H1 (cell line): ENCODE measurements around the gene SAMD4A. TPM values are rescaled to one million over a fixed set of nuclear protein-coding genes. Genes with fewer than 3 reads are reported as not detected.

ENCODE experiments used
- CTCF ChIA-PET: fragments of 300-600 bp; sonication (Branson Sonifier 250); formaldehyde crosslinking; loops from one replicate; lab custom pipeline; 2021; ENCODE audit not compliant: partially characterized antibody; lab: Charles Lee
- POLR2A ChIA-PET: fragments of 300-600 bp; sonication (Branson Sonifier 250); formaldehyde crosslinking; loops from one replicate; lab custom pipeline; 2021; ENCODE audit warnings: inconsistent platforms; ENCODE audit not compliant: partially characterized antibody; lab: Charles Lee
- DNase-seq, 2 experiments: peaks; one replicate each; pipeline versions ENCODE4 v3.0.0 to v3.0.0-alpha.2; 2010 to 2022; ENCODE audit warnings: low spot score in 2 of 2, low read depth in 1 of 2, mixed read lengths in 1 of 2
- FAIRE-seq: peaks from 2 replicates; lab custom pipeline; 2011; peaks lifted over from hg19 to GRCh38; lab: Jason Lieb, UNC
- H2AFZ ChIP-seq: 2 replicates; pipeline ENCODE4 v1.8.1; 2012; ENCODE audit warnings: low read length, inconsistent platforms
- H2AK5ac ChIP-seq: 2 replicates; pipeline ENCODE4 v1.6.1; 2013; ENCODE audit warnings: low read depth, low read length
- H2BK120ac ChIP-seq: replicated peaks from 2 replicates; pipeline ENCODE3; 2013; ENCODE audit warnings: low read depth, low read length, inconsistent platforms
- H2BK12ac ChIP-seq: 2 replicates; pipeline ENCODE4 v1.6.1; 2013; ENCODE audit warnings: low read depth, low read length
- H2BK15ac ChIP-seq: 2 replicates; pipeline ENCODE4 v1.6.1; 2013; ENCODE audit warnings: low read length
- H2BK20ac ChIP-seq: 2 replicates; pipeline ENCODE4 v1.6.1; 2013; ENCODE audit warnings: low read length
- H2BK5ac ChIP-seq: 2 replicates; pipeline ENCODE4 v1.6.1; 2013; ENCODE audit warnings: low read depth, low read length
- H3K14ac ChIP-seq: 2 replicates; pipeline ENCODE4 v1.6.1; 2013; ENCODE audit warnings: inconsistent platforms; ENCODE audit not compliant: insufficient read length
- H3K18ac ChIP-seq: 2 replicates; pipeline ENCODE4 v1.6.1; 2013; ENCODE audit warnings: low read length; ENCODE audit errors: extremely low read depth
- H3K23ac ChIP-seq: 2 replicates; pipeline ENCODE4 v1.6.1; 2013; ENCODE audit warnings: inconsistent platforms; ENCODE audit not compliant: insufficient read length
- H3K23me2 ChIP-seq: 2 replicates; pipeline ENCODE4 v1.6.1; 2013; ENCODE audit warnings: low read depth, low read length
- H3K27ac ChIP-seq: 2 replicates; pipeline ENCODE4 v1.6.1; 2011; ENCODE audit warnings: low read depth, low read length, inconsistent platforms
- H3K27me3 ChIP-seq, 4 experiments: replicated peaks in 1 of 4; 1 replicate in 1 of 4; 2 replicates in 3 of 4; pipeline versions ENCODE4 v1.6.1 to v1.8.1; 2011 to 2013; ENCODE audit warnings: low read length in 3 of 4, mild to moderate bottlenecking in 3 of 4, inconsistent platforms in 2 of 4, mixed read lengths in 2 of 4, moderate library complexity in 1 of 4; ENCODE audit not compliant: control insufficient read depth in 3 of 4, insufficient read depth in 3 of 4; ENCODE audit errors: extremely low read depth in 1 of 4
- H3K36me3 ChIP-seq, 4 experiments: 2 replicates each; pipeline versions ENCODE4 v1.6.1 to v1.8.1; 2011 to 2013; ENCODE audit warnings: mild to moderate bottlenecking in 4 of 4, low read length in 3 of 4, moderate library complexity in 2 of 4, control low read depth in 1 of 4, inconsistent platforms in 1 of 4; ENCODE audit not compliant: insufficient read depth in 4 of 4, control insufficient read depth in 2 of 4
- H3K4ac ChIP-seq: replicated peaks from 2 replicates; pipeline ENCODE3; 2013; ENCODE audit warnings: low read length, low read depth, mixed read lengths, inconsistent platforms; ENCODE audit not compliant: insufficient read length
- H3K4me1 ChIP-seq, 4 experiments: replicated peaks in 1 of 4; 1 replicate in 1 of 4; 2 replicates in 3 of 4; pipeline versions ENCODE4 v1.6.1 to v1.8.1; 2011 to 2013; ENCODE audit warnings: low read length in 3 of 4, inconsistent platforms in 2 of 4, mixed read lengths in 1 of 4; ENCODE audit not compliant: insufficient read depth in 4 of 4, control insufficient read depth in 3 of 4
- H3K4me2 ChIP-seq, 2 experiments: 2 replicates each; pipeline versions ENCODE4 v1.6.1 to v1.8.1; 2011 to 2013; ENCODE audit warnings: low read depth in 2 of 2, low read length in 2 of 2, control low read depth in 1 of 2, inconsistent platforms in 1 of 2, mild to moderate bottlenecking in 1 of 2; ENCODE audit not compliant: insufficient read depth in 1 of 2
- H3K4me3 ChIP-seq, 4 experiments: fragments of 200-600, 300-600 bp in 1 of 4; sonication (generic), shearing (Covaris generic), sonication (Bioruptor Twin) in 1 of 4; 2 replicates each; pipeline versions ENCODE4 v1.5.1 to v1.8.1; 2011 to 2016; ENCODE audit warnings: low read length in 4 of 4, low read depth in 3 of 4, control low read depth in 2 of 4, inconsistent platforms in 2 of 4, mild to moderate bottlenecking in 2 of 4, mixed read lengths in 1 of 4, moderate library complexity in 1 of 4; ENCODE audit not compliant: insufficient read depth in 2 of 4; ENCODE audit errors: extremely low read depth in 1 of 4
- H3K56ac ChIP-seq: replicated peaks from 2 replicates; pipeline ENCODE3; 2013; ENCODE audit warnings: low read depth, mild to moderate bottlenecking, mixed read lengths, low read length, inconsistent platforms; ENCODE audit not compliant: insufficient read length
- H3K79me1 ChIP-seq: 2 replicates; pipeline ENCODE4 v1.6.1; 2013; ENCODE audit warnings: low read depth, low read length, control low read depth
- H3K79me2 ChIP-seq, 2 experiments: 2 replicates each; pipeline versions ENCODE4 v1.6.1 to v1.8.1; 2012 to 2013; ENCODE audit warnings: low read length in 2 of 2, mild to moderate bottlenecking in 2 of 2, inconsistent platforms in 1 of 2; ENCODE audit not compliant: insufficient read depth in 2 of 2, control insufficient read depth in 1 of 2
- H3K9ac ChIP-seq, 4 experiments: replicated peaks in 1 of 4; 1 replicate in 1 of 4; 2 replicates in 3 of 4; pipeline versions ENCODE4 v1.6.1 to v1.8.1; 2011 to 2013; ENCODE audit warnings: low read depth in 3 of 4, low read length in 3 of 4, control low read depth in 2 of 4, mild to moderate bottlenecking in 2 of 4, moderate library complexity in 2 of 4, inconsistent platforms in 1 of 4; ENCODE audit errors: extremely low read depth in 1 of 4
- H3K9me3 ChIP-seq, 2 experiments: 2 replicates each; pipeline versions ENCODE4 v1.6.1 to v1.8.1; 2012 to 2013; ENCODE audit warnings: mild to moderate bottlenecking in 2 of 2, moderate library complexity in 2 of 2, control low read depth in 1 of 2, inconsistent platforms in 1 of 2, low read depth in 1 of 2, low read length in 1 of 2, mixed read lengths in 1 of 2; ENCODE audit not compliant: insufficient read depth in 2 of 2
- H4K20me1 ChIP-seq, 2 experiments: replicated peaks in 1 of 2; 2 replicates each; pipeline versions ENCODE3 to v1.8.1; 2011 to 2013; ENCODE audit warnings: inconsistent platforms in 2 of 2, low read length in 2 of 2, mild to moderate bottlenecking in 1 of 2; ENCODE audit not compliant: insufficient read depth in 2 of 2, control insufficient read depth in 1 of 2
- H4K5ac ChIP-seq: 2 replicates; pipeline ENCODE4 v1.6.1; 2013; ENCODE audit warnings: low read length, low read depth, mixed read lengths, inconsistent platforms; ENCODE audit not compliant: insufficient read length
- H4K8ac ChIP-seq: 2 replicates; pipeline ENCODE4 v1.8.0; 2013; ENCODE audit warnings: mild to moderate bottlenecking, moderate library complexity, low read length, inconsistent platforms; ENCODE audit not compliant: insufficient read depth; ENCODE audit errors: extremely low read depth
- H4K91ac ChIP-seq: replicated peaks from 2 replicates; pipeline ENCODE3; 2013; ENCODE audit warnings: low read length, mixed read lengths, inconsistent platforms; ENCODE audit not compliant: insufficient read length
- CTCF ChIP-seq, 3 experiments: IDR thresholded peaks; 1 replicate in 2 of 3; 2 replicates in 1 of 3; pipeline versions ENCODE4 v1.5.1 to v1.6.1; 2011; ENCODE audit warnings: low read length in 3 of 3, mild to moderate bottlenecking in 3 of 3, inconsistent platforms in 2 of 3, low read depth in 1 of 3, moderate library complexity in 1 of 3; ENCODE audit not compliant: insufficient read depth in 1 of 3; ENCODE audit errors: control extremely low read depth in 1 of 3
- JUN ChIP-seq: IDR thresholded peaks from 2 replicates; pipeline ENCODE4 v1.6.1; 2011; ENCODE audit warnings: low read depth, mild to moderate bottlenecking, improper control_type of control experiment, low read length
- POLR2A ChIP-seq, 2 experiments: IDR thresholded peaks; 1 replicate in 1 of 2; 2 replicates in 1 of 2; pipeline ENCODE4 v1.6.1; 2011; ENCODE audit warnings: low read depth in 2 of 2, low read length in 2 of 2, mild to moderate bottlenecking in 2 of 2; ENCODE audit errors: control extremely low read depth in 1 of 2
- RAD21 ChIP-seq, 2 experiments: IDR thresholded peaks in 1 of 2; conservative IDR thresholded peaks in 1 of 2; 2 replicates each; pipeline ENCODE4 v1.6.1; 2011; ENCODE audit warnings: low read depth in 2 of 2, low read length in 2 of 2, improper control_type of control experiment in 1 of 2, inconsistent platforms in 1 of 2, mild to moderate bottlenecking in 1 of 2, moderate library complexity in 1 of 2
- YY1 ChIP-seq: IDR thresholded peaks from 2 replicates; pipeline ENCODE4 v1.6.1; 2011; ENCODE audit warnings: low read depth, mild to moderate bottlenecking, low read length
- WGBS, 2 experiments: shearing (Covaris generic) in 1 of 2; methylation state at CpG; one replicate each; pipeline versions ENCODE4 v1.1.6 to v1.1.7; 2013 to 2015; ENCODE audit warnings: low lambda C conversion rate in 2 of 2, mixed read lengths in 2 of 2, inconsistent platforms in 1 of 2, low coverage in 1 of 2, missing lambda C conversion rate in 1 of 2; ENCODE audit not compliant: insufficient replicate concordance in 2 of 2, insufficient coverage in 1 of 2, insufficient read length in 1 of 2; ENCODE audit errors: extremely low coverage in 1 of 2, missing lambda C conversion rate in 1 of 2; 5-methylcytosine and 5-hydroxymethylcytosine counted together
- polyA plus RNA-seq, 7 experiments: library from polyadenylated mRNA; depleted of rRNA in 3 of 7; stranded (reverse) in 5 of 7; unstranded in 2 of 7; fragments of >200 nt in 5 of 7; fragments of 200-250 nt in 2 of 7; gene quantifications; 1 replicate in 5 of 7; 2 replicates in 1 of 7; 4 replicates in 1 of 7; pipeline versions ENCODE4 v1.2.1 to v1.2.3, GENCODE V29; 2011 to 2013; ENCODE audit warnings: missing spikeins in 2 of 7, mixed read lengths in 2 of 7
- total RNA-seq: library from RNA; stranded (reverse); fragmentation: NEBNext Ultra II Directional; extraction: Animal tissue kit (Norgen Biotek cat#: 25700); gene quantifications from 2 replicates; pipeline ENCODE4 v1.2.1, GENCODE V29; 2021

SAMD4A gene
- total and polyA plus RNA-seq, 2 of the 8 experiments (the other 6 are each of a cell fraction or from before 2014, with no cell fraction given), result 2.4 to 12.3 TPM

DNA sequence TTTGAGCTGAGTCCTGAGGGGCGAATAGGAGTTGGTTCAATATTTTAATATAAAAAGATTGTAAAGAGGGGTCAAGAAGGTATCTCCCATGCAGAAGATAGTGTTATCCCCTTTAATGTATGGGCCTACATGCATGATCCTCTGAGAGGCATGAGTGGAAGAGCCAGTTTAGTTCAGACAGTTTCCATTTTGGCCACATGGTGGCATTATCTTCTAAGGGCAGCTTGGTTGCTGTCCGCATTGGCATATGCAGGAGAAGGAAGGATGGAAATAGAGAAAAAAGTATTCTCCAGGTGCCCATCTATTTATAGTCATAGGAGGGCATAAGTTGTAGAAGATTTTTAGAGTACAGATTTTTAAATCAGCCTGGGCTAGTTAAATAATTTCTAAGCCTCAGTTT lies 5.4 kb downstream of the SAMD4A start:
- Histone ChIP-seq H2BK5ac (no peak overlapping the region), H4K8ac (no peak overlapping the region), H2BK120ac (no peak overlapping the region), H3K9ac (no peak overlapping the region), H2AFZ (no peak overlapping the region), H3K27me3 (peaks cover 0 to 12% (median 5%) of the 10 kb centered on the region in 4 experiments; a peak in 4 of 7 replicates), H4K20me1 (peaks cover 0 to 3% of the 10 kb centered on the region in 2 experiments), H3K79me1 (no peaks in the 10 kb centered on the region; the same call in none of the 2 replicates), H4K91ac (no peak overlapping the region), H2BK15ac (no peak overlapping the region)
- no peak for DNase-seq
- 45% methylated on average over 2 of the region's 2 CpGs; no CpG with 5 or more reads in 1 of the 2 experiments for WGBS, 2 experiments
- peak; percentile 20 to 94 (median 82) for TF ChIP-seq CTCF (IDR thresholded peaks at IDR 0.05; ENCODE audit: control extremely low read depth in 1 of 3, insufficient read depth in 1 of 3, low read depth in 1 of 3, low read length in 3 of 3)
- TF ChIP-seq JUN, result no peak
- 0 out of 2 replicates have a peak, but pooled peaks have one; percentile 22 for TF ChIP-seq YY1
- no peak for TF ChIP-seq POLR2A (IDR thresholded peaks at IDR 0.05; ENCODE audit: control extremely low read depth in 1 of 2, low read depth in 2 of 2, low read length in 2 of 2)
- peak; percentile 97 to 98 for TF ChIP-seq RAD21 (IDR thresholded peaks at IDR 0.05 in 1 of 2, conservative IDR thresholded peaks at IDR 0.05 in 1 of 2; ENCODE audit: low read depth in 2 of 2, low read length in 2 of 2)
- TF ChIP-seq, all 59 proteins: peak for 3
- no peak overlapping the region for H3K4me2 ChIP-seq
- H3K4ac ChIP-seq, result no peak overlapping the region
- no peak overlapping the region for H3K18ac ChIP-seq
- H3K27ac ChIP-seq, result no peak overlapping the region
- no peak overlapping the region for H2BK12ac ChIP-seq
- no peaks in the 10 kb centered on the region for H3K36me3 ChIP-seq
- H4K5ac ChIP-seq, result no peak overlapping the region
- H3K9me3 ChIP-seq, result no peaks in the 10 kb centered on the region
- POLR2A ChIA-PET, result interaction anchor here (0.6 to 1.7 kb wide), 2 partner anchors 57 to 119 kb away, joined by 3 read pairs; no protein-coding TSS in a partner anchor
- no peak overlapping the region for H3K56ac ChIP-seq
- no peak overlapping the region for H2AK5ac ChIP-seq
- peaks cover 0 to 27% of the 10 kb centered on the region in 2 experiments; a peak in 3 of 4 replicates for H3K79me2 ChIP-seq
- no peak overlapping the region for H2BK20ac ChIP-seq
- peaks cover 5% of the 10 kb centered on the region for H3K23me2 ChIP-seq
- no peak overlapping the region for H3K4me3 ChIP-seq
- H3K14ac ChIP-seq, result no peak overlapping the region
- FAIRE-seq, result peak; percentile 85
- H3K4me1 ChIP-seq, result peaks cover 2 to 8% (median 5%) of the 10 kb centered on the region in 4 experiments; a peak in 6 of 7 replicates
- CTCF ChIA-PET, result interaction anchor here (0.5 to 10.0 kb wide), 27 partner anchors 8 to 1752 kb away, joined by 3 to 108 read pairs (median 4); no protein-coding TSS in a partner anchor
- H3K23ac ChIP-seq, result no peak overlapping the region
